B cell (primary cell): ENCODE data around the gene GMCL2.

ENCODE experiments used
- EZH2 ChIP-seq: IDR thresholded peaks from 2 replicates; pipeline ENCODE4 v1.6.1; 2012; ENCODE audit warnings: borderline replicate concordance, low read depth, mild to moderate bottlenecking, moderate library complexity, low read length; ENCODE audit not compliant: insufficient read depth, poor library complexity, severe bottlenecking
- TF ChIP-seq, protein P1 (sequence below): fragments of 200-600 bp; IDR thresholded peaks from one replicate; pipeline ENCODE4 v1.8.0; 2022; ENCODE audit warnings: antibody characterized with exemption, mild to moderate bottlenecking

DNA sequence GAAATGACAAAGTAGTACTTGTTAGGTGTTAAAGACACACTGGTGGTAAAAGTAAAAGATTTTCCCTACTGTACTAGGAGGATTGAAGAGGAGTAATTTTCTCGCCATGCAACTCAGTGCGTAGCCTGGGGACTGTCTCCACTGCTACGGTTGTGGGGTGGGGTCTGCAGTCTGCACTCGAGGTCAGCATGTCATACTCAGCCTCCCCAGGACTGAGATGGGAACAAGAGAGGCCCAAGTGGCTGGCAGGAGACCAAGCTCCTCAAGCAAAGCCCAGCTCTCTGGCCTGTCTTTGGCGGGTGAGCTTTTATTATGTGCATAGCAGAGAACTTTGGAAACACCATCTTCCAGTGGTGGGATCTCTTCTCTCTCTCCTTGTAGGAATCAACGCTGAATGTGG, 43.9 kb downstream of the GMCL2 start:
- TF ChIP-seq, protein P1, sequence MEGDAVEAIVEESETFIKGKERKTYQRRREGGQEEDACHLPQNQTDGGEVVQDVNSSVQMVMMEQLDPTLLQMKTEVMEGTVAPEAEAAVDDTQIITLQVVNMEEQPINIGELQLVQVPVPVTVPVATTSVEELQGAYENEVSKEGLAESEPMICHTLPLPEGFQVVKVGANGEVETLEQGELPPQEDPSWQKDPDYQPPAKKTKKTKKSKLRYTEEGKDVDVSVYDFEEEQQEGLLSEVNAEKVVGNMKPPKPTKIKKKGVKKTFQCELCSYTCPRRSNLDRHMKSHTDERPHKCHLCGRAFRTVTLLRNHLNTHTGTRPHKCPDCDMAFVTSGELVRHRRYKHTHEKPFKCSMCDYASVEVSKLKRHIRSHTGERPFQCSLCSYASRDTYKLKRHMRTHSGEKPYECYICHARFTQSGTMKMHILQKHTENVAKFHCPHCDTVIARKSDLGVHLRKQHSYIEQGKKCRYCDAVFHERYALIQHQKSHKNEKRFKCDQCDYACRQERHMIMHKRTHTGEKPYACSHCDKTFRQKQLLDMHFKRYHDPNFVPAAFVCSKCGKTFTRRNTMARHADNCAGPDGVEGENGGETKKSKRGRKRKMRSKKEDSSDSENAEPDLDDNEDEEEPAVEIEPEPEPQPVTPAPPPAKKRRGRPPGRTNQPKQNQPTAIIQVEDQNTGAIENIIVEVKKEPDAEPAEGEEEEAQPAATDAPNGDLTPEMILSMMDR = no peak
- TF ChIP-seq EZH2 = no peak
